Lung (tissue), 12 donors: ENCODE data around the gene PRDM16. TPM values are rescaled to one million over a fixed set of nuclear protein-coding genes. Genes with fewer than 3 reads are reported as not detected.

Experiments used
- ATAC-seq: fragments of 200-7000 bp; cut with Tn5 transposase; one replicate; pipeline ENCODE4 v1.9.1; 2020; ENCODE audit warnings: moderate number of reproducible peaks; ENCODE audit not compliant: insufficient read depth, low FRiP score
- DNase-seq, 3 donors: peaks; one replicate each; pipeline ENCODE4 v3.0.0-alpha.2; 2013 to 2017
- H3K27ac ChIP-seq, 2 donors: one replicate each; pipeline ENCODE4 v1.5.1; 2013; ENCODE audit warnings: mild to moderate bottlenecking in 2 of 2, moderate library complexity in 2 of 2, control low read depth in 1 of 2, inconsistent platforms in 1 of 2, low read depth in 1 of 2, low read length in 1 of 2
- H3K27me3 ChIP-seq, 3 donors: one replicate each; pipeline ENCODE4 v1.5.1; 2013; ENCODE audit warnings: low read length in 2 of 3; ENCODE audit not compliant: control insufficient read depth in 3 of 3, insufficient read depth in 3 of 3
- H3K36me3 ChIP-seq, 4 donors: one replicate each; pipeline ENCODE4 v1.5.1; 2013; ENCODE audit warnings: low read length in 4 of 4, mild to moderate bottlenecking in 1 of 4, moderate library complexity in 1 of 4; ENCODE audit not compliant: control insufficient read depth in 4 of 4, insufficient read depth in 4 of 4
- H3K4me1 ChIP-seq, 5 donors: one replicate each; pipeline ENCODE4 v1.5.1; 2013; ENCODE audit warnings: low read length in 5 of 5, mild to moderate bottlenecking in 2 of 5, moderate library complexity in 1 of 5; ENCODE audit not compliant: control insufficient read depth in 5 of 5, insufficient read depth in 5 of 5
- H3K4me3 ChIP-seq: one replicate; pipeline ENCODE4 v1.5.1; 2013; ENCODE audit warnings: mild to moderate bottlenecking, control low read depth, moderate library complexity
- H3K9ac ChIP-seq, 2 donors: one replicate each; pipeline ENCODE4 v1.5.1; 2013; ENCODE audit warnings: low read length in 2 of 2, control low read depth in 1 of 2; ENCODE audit not compliant: insufficient read depth in 1 of 2
- H3K9me3 ChIP-seq, 4 donors: one replicate each; pipeline ENCODE4 v1.5.1; 2013; ENCODE audit warnings: low read length in 3 of 4, mild to moderate bottlenecking in 1 of 4, moderate library complexity in 1 of 4; ENCODE audit not compliant: control insufficient read depth in 4 of 4, insufficient read depth in 3 of 4
- CTCF ChIP-seq: IDR thresholded peaks from 2 replicates; pipeline ENCODE4 v1.5.1; 2012; ENCODE audit warnings: mild to moderate bottlenecking; ENCODE audit errors: control extremely low read depth, extremely low read depth
- WGBS, 2 donors: extraction: QIAGEN DNeasy Blood & Tissue Kit; methylation state at CpG; one replicate each; pipeline ENCODE4 v1.1.7; 2013; 5-methylcytosine and 5-hydroxymethylcytosine counted together
- polyA plus RNA-seq, 2 donors: library from polyadenylated mRNA; stranded (reverse); fragments of 200-250 nt; gene quantifications; one replicate each; pipeline ENCODE4 v1.2.1, GENCODE V29; 2013
- total RNA-seq, 2 donors: library from RNA; depleted of rRNA in 1 of 2; stranded (reverse); fragments of >200 nt in 1 of 2; gene quantifications; one replicate each; pipeline ENCODE4 v1.2.1, GENCODE V29; 2014 to 2021
- donor health status: control.
- donor health status: control.
- donor health status: Bipolar disorder and iron deficiency.
- donor health status: healthy.
- donor health status: DM: yes; HTN: yes; CAD: no.

PRDM16 gene
- total and polyA plus RNA-seq, 4 donors = 2.4 to 36.5 (median 13.1) TPM

GRCh38 chr1:3351449-3352298 lies 282.7 kb downstream of the PRDM16 start:
- TF ChIP-seq CTCF = no peak
- 57 to 62% methylated on average over 11 of the region's 11 CpGs for WGBS, 2 donors
- Histone ChIP-seq H3K27ac (peak overlapping the region in 1 of 2 donors; percentile 92), H3K36me3 (no peaks in the 10 kb centered on the region), H3K4me3 (no peak overlapping the region), H3K4me1 (peaks cover 0 to 23% (median 2%) of the 10 kb centered on the region in 5 donors), H3K9ac (no peak overlapping the region), H3K9me3 (no peaks in the 10 kb centered on the region), H3K27me3 (peaks cover 0 to 5% (median 2%) of the 10 kb centered on the region in 3 donors)
- DNase-seq (no peak), ATAC-seq (no peak)

- TF ChIP-seq CTCF = no peak
- H3K4me1 ChIP-seq = peaks cover 0 to 23% (median 2%) of the 10 kb centered on the region in 5 donors
- peak overlapping the region in 1 of 2 donors; percentile 90 for H3K27ac ChIP-seq
- DNase-seq = peak; percentile 55 to 71 (median 63)
- no peaks in the 10 kb centered on the region for H3K36me3 ChIP-seq
- peaks cover 0 to 5% (median 2%) of the 10 kb centered on the region in 3 donors for H3K27me3 ChIP-seq
- WGBS, 2 donors = 43 to 56% methylated on average over 30 of the region's 30 CpGs
- ATAC-seq = no peak
- H3K9me3 ChIP-seq = no peaks in the 10 kb centered on the region
- no peak overlapping the region for H3K4me3 ChIP-seq
- no peak overlapping the region for H3K9ac ChIP-seq
Measured at GRCh38 chr1:3352299-3352951, 283.4 kb downstream of the PRDM16 start.

- Histone ChIP-seq H3K27ac (peak overlapping the region in 1 of 2 donors; percentile 90), H3K9ac (no peak overlapping the region), H3K4me1 (peaks cover 0 to 23% (median 2%) of the 10 kb centered on the region in 5 donors), H3K36me3 (no peaks in the 10 kb centered on the region), H3K9me3 (no peaks in the 10 kb centered on the region), H3K27me3 (peaks cover 0 to 8% (median 2%) of the 10 kb centered on the region in 3 donors), H3K4me3 (no peak overlapping the region)
- DNase-seq (peak; percentile 38 to 68 (median 59)), ATAC-seq (no peak)
- WGBS, 2 donors = 45 to 48% methylated on average over 13 of the region's 13 CpGs
- no peak for TF ChIP-seq CTCF
Measured at GRCh38 chr1:3352952-3353331, 283.9 kb downstream of the PRDM16 start.
